CD4-positive, alpha-beta T cell treated with Interleukin-15 for 4 hours (primary cell): ENCODE data around the gene PPP1R12A.
"Not testable (repeated sequence)": the region's sequence is repeated elsewhere in the genome, so short reads cannot be mapped to it uniquely, and the experiment has no call there.

ENCODE experiments used
- DNase-seq: peaks from one replicate; pipeline ENCODE4 v3.0.0-alpha.2; 2020; ENCODE audit warnings: low spot score

PPP1R12A gene

DNA sequence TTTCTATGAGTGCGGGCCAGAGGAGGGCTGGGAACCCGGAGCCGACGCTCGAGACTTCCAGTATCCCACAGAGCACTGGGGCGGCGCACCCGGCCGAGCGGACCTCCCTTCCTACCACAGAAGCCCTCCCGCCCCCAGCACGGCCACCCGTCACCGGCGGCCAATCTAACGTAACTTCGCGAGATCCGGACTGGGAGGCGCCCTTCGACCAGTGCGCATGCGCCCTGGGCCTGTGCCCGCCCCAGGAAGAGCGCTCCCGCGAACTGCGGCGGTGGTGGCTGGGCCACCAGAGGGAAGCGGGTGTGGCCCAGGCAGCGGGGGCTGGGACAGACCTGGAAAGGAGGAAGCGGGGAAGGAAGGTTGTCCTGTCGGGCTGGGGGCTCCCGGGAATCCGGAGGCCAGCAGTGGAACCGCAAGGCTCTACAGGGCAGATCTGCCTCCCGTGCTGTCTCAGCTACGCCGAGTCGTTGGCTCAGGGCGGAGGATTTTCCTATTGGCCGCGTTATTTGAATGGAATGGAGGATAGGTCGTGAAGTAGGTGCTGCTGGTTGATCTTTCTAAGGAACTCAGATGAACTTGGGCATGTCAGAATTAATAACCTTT is at the start of gene PPP1R12A:
Gene PPP1R12A (minus strand): TSS at position 77 of the 603 bp plus-strand sequence. CDS start 166 bp downstream, outside the sequence.
- DNase-seq = peak; percentile 94

DNA sequence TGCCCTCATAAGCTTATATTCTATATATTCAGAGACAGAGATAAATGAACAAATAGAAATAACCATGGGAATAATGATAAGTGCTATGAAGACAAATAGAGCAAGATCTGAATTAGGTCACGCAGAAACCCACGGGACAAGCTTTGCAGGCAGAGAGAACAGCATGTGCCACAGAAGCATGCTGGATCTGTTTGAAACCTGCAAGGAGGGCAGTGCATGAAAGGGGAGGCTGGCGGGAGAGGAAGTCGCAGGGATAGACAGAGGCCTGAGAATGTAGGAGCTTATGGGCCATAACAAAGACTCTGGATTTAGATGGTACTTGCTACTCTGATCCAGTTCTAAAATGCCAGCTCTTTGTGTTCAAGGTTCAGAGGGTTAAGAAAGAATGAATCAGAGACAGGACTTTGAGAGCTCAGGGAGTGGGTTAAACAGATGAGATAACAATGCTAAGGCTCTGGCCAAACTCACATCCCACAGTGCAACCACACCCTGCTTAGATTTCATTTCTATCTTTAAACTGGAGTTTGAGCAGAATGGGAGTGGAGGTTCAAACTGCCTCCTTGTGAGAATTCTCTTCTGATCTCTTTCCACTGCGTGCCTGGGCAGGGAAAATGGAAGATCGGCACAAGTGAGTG is 49.2 kb upstream of the PPP1R12A start:
- DNase-seq = no peak

DNA sequence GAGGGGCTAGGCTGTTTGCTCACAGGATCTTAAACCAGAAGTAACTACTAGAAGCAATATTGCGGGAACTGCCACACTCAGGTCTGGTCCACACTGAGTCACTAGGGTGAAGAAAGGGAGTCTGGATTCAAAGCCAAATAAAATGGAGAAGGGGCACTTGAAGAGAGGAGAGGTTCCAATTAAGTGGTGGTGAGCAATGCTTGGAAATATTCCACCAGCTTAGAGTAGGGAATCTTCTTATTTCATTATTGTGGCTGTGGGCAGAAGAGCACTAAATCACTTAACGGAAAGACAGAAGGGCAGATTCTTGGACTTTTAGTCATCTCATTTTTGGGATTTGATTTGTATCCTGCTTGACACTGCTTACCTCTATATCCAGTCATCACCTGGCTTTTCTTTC is 48.6 kb upstream of the PPP1R12A start:
- DNase-seq = no peak

DNA sequence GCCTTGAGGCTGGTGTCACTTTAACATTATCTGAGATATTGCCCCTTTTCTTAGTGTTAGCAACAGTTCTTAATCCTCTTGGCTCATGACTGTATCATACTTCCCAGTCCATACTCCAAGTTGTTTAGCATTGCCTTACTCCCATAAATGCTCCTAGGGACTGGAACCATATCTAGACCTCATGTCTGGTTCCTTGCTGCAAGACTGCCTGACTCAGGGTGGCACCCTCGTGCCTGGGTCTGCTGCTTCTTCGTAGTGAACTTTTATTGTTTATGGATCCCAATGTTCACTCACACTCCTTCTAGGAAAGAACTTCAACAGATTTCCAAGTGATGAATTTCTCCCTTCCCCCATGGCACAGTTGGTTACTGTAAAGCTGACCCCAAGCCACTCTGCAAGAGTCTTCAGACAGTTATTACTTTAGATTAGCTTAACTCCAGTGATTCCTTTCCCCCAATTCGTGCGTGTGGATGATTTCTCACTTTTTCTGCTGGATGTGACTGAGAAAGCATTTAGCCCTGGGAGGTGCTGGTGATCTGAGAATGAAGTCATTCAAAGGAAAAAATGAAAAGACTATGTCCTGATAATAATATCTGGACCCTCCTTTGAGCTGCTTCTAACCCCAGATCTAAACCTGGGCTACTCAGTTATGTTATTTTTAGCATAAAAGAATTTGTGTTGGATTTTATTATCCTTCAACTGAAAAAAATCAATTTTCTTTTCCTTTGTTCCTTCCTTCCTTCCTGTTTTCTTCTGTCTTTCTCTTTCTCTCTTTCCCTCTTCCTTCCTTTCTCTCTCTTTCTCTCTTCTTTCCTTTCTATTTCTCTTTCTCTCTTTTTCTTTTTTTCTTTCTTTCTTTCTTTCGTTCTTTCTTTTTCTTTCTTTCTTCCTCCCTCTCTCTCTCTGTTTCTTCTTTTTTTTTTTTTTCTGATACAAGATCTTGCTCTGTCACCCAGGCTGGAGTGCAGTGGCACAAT is 47.5 kb upstream of the PPP1R12A start:
- DNase-seq = no peak

DNA sequence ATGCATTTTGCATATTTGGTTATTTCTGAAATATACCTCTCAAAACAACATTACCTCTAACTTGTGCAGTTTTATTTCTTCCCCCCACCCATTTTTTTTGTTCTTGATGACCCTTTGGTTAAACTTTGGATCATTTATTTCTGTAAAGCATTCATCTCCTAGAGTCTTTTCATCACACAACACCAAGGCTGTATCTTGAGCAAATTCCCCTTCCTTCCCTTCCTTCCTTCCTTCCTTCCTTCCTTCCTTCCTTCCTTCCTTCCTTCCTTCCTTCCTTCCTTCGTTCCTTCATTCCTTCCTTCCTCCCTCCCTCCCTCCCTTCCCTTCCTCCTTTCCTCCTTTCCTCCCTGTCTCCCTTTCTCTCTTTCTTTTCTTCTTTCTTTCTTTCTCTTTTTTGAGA is 43.8 kb upstream of the PPP1R12A start:
- no peak for DNase-seq

DNA sequence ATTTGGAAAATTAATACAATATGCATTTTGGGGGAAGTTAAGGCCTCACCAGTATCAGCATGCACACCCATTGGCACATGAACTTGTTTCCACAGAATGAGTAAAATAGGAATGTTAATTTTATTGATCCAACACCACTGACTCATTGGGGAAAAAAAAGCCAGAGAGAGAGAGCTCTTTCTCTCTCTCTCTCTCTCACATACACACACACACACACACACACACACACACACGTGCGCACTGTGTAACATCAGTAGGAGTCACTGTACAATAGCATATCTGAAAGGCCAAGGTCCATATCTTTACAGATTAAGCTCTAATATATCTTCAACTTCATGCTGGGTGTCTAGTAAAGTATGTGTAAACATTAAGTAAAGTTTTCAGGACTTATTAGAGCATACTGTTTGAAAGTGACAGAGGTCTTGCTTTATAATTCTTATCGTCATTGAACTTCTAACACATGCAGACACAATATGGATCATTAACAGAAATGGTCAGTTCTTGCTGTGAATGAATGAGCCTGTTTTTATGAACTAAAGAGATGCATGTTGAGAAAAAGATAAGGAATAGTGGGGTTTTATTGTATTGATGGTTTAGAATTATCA is 43.1 kb upstream of the PPP1R12A start:
- not testable (repeated sequence) for DNase-seq

DNA sequence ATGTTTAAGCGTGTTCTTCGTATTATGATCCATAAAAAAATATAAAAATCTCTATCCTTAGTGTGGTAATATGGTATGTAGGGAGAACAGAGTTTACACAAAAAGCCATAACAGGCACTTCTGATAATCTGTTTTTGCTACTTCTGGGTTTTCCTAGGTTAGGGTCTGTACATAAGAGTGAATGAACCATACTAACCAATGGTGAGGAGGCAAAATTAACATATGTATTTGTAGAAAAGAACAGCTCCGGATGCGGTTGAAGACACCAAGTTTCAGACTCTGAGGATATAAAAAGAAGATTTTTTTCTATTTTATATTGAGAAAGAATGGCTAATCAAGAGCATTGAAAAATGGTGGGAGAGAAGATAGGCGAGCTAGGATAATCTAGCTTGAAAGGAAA is 40.2 kb upstream of the PPP1R12A start:
- no peak for DNase-seq

DNA sequence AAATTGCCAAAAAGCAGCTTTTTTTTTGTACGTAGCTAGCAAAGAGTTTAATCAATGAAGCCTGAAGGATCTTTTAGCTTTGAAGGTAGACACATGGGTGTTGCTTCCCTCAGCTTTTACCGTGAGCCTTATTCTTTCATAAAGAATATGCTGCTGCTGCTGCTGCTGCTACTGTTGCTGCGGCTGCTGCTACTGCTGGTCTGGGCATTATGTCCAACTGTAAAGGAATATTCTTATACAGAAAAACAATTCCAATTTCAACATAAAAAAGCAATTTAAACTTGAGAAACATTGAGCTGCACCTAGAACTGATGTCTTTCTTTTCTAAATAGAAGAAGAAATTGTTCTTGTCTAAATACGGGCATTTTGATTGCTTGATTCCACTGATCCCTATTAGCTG is 38.9 kb upstream of the PPP1R12A start:
- no peak for DNase-seq

DNA sequence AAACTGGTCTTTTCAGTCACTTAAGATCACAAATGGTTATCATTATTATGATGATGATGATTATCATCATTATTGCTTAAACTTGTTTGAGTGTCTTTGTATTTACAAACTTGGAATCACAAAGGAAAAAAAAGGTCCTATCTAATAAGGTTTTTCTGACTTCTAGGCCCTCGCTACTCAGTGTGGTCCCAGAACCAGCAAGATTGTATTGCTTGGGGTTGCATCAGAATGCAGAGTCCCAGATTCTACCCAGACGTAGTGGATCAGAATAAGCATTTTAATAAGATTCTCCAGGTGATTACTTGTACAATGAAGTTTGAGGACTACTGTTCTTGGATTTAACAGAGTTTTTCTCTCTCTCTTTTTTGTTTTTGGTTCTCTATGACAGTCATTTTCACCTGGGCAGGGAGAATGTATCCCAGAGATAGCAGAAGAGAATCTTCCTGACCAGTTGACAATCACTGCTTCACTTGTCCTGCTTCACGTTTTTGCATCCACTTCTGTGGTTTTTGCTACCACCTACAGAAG is 29.3 kb upstream of the PPP1R12A start:
- no peak for DNase-seq

DNA sequence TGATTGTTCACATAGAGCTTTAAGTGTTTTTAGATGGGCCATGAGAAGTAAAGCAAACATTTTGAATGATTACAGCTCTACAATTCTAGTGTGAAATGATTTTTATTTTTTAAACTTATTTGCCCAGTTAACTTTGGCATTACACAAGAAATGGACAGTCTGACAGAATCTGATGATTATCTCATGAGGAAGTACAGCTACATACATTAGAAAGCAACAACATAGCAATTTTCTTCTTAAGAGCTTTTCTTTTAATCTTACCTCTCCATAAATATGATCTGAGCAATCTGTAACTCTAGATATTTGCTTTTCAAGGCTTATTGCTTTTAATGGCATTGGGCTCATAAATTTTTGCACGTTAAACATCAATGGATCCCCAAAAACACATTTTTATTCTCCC is 26.5 kb upstream of the PPP1R12A start:
- DNase-seq = no peak

DNA sequence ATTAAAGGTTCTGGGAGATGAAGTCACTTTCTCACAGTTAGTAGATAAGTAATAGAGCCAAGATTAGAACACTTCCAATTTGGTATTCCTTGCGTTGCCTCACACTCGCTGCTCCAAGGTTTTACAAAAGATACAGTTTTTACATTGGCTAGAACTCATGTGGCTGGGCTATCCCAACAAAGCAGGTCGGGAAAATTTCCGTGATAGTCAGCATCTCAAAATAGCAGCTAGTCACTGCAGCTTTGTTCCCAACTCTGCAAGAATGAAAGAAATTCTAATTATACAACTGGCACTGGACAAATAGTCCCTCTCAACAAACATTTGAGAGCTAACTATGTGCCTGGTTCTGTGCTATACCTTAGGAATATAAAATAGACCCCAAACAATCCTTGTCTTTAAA is 24.6 kb upstream of the PPP1R12A start:
- no peak for DNase-seq

DNA sequence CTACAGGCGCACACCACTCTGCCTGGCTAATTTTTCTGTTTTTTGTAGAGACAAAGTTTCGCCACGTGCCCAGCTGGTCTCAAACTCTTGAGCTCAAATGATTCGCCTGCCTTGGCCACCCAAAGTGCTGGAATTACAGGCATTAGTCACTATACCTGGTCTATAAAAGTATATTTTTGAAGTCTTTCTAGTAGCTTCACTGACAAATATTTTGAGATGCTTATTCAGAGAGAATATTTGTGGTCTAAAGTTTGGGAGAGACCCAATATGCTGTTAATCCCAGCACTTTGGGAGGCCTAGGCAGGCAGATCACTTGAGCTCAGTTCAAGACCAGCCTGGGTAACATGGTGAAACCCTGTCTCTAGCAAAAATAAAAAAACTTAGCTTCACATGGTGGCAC is 22.0 kb upstream of the PPP1R12A start:
- DNase-seq = no peak

DNA sequence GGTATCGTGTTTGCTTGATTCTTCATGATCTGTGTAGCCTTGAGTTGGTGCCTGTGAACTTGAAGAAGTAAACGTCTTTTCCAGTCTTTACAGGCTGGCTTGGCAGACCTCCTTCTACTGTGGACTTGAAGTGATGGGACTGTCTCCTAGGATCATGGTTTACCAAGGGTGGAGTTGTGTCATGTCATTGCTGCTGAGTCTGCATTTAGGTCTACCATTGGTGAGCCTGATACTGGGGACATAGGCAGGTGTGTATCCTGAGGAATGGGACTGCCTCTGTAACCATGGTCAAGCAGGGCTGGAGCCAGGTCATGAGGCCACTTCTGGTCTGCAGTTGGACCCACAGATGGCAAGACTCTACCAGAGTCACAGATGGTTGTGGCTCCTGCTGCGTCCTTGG is 20.7 kb upstream of the PPP1R12A start:
- no peak for DNase-seq

DNA sequence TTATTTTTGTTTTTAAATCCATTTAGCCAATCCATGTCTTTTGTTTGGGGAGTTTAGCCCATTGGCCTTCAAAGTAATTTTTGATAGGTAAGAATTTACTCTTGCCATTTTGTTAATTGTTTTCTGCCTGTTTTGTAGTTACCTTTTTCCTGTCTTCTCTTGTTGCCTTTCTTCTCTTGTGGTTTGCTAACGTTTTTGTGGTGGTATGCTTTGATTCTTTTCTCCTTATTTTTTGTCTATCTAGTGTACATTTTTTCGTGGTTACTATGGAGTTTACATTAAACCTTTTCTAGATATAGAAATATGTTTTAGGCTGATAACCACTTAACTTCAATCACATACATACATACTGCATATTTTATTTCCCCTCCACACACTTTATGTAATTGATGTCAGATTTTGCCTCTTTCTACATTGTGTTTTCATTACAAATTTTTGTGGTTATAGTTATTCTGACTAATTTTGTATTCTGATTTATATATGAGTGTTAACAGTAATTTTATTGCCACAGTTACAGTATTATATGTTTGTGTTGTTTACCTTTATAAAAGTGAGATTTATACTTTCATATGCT is 19.2 kb upstream of the PPP1R12A start:
- no peak for DNase-seq

DNA sequence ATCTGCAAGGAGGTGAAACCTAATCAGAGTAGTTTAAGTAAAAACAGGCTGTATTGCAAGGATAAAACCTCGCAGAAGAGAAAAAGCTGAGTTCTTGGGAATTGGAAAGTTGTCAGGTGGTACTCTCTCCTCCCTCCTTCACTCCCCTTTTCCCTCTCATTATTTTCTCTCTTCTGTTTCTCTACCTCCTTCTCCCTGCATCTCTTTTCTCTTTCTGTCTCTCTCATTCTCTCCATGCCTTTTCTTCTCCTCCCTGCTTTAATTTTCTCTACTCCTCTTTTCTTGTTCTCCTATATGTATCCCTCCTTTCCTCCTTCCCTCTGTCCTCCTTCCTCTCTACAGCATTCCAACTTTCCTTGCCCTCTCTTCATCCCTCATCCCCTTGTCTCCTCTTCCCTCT is 14.2 kb upstream of the PPP1R12A start:
- DNase-seq = no peak

DNA sequence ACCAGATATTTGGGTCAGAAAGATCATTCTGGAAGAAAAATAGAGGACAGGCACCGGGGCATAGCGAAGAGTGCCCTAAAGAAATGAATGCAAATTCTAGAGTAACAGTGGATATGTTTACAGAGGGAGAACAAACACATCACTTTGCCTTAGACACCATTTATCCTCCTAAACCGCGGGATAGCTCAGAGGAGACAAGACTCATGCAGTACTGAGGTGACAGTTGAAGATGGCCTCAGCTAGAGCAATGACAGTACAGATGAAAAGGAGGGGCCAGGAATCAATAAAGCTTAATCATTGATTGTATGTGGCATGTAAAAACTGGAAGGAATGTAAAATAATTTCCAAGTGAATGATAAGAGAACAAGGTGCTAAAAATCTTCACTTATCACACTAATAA is 10.5 kb upstream of the PPP1R12A start:
- no peak for DNase-seq

DNA sequence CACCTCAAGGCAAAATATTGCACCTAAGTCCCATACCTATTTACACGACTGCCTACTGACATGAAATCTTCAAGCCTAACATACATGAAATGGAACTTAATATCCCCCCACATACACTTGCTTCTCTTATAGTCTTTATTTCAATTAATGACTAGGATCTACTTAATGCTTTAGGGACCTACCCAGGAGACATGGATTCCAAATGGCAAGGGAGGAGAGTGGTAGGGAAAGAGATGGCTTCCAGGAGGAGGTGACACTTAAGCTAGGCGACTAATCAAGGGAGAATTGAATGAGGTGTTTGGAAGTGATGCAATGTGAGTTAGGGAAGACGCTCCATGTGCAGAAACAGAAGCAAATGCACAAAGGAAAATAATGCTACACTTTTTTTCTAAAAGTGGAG is 9.7 kb upstream of the PPP1R12A start:
- no peak for DNase-seq

DNA sequence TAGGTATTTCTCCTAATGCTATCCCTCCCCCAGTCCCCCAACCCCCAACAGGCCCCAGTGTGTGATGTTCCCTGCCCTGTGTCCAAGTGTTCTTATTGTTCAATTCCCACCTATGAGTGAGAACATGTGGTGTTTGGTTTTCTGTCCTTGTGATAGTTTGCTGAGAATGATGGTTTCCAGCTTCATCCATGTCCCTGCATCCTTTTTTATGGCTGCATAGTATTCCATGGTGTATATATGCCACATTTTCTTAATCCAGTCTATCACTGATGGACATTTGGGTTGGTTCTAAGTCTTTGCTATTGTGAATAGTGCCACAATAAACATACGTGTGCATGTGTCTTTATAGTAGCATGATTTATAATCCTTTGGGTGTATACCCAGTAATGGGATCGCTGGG is 7.9 kb upstream of the PPP1R12A start:
- DNase-seq = not testable (repeated sequence)

DNA sequence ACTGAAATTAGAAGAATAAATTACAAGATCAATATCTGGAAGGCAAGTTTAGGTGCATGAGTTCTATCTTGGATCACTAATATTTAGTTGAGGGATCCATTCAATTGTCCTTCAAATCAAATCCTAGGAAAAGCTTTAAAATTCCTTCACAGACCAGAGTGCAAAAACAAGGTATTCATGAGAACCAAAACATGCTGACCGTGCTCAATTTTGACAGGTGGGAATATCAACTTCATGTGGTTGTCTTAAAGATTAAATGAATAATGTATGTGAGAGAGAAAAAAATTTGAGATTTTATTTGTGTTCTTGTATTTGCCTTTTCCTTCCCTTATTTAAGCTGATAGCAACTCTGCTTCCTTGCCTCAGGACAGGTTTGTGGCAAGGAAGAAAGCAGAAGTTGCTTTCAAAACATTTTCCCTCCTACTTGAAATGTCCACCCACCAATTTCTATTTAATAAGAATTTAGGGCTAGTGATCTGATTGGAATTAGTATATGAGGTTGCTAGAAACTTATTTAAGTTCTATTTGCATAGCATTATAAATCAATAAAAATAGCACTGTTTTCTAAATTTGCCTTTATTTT is 4.9 kb upstream of the PPP1R12A start:
- no peak for DNase-seq

DNA sequence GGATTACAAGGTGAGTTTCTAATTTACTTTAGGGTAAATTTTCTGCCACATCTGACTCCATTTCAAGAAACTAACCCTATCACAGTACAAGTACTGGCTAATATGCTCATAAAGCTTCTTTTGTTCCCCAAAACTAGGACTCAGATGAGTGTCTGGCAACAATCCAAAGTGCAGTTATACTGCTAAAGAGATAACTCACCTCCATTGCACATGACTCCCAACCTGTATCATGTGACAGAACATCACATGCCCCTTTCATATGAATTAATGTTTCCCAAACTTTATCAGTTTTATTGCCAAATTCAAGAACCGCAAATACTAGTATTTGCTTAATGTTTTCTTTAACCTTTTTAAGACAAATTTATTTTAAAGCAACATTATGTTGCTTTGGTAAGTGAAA is 3.9 kb upstream of the PPP1R12A start:
- no peak for DNase-seq

DNA sequence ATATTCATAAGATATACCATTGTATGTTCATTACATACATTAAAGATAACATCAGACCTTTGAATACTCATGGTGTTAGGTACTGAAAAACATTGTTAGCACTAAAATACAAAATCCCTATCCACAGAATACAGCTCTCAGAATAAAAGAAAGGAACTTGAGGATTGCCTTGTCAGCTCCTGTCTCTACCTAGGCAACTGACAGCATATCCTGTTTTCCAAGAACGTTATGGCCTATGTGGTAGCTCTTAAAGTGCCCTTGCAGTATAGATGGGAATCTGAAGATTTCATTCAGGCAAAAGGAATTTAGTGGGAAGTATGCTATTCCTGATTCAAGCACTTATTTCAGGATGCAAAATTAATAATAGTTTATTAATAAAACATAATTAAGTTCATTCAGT is 1.8 kb upstream of the PPP1R12A start:
- DNase-seq = no peak
